ENCODE measurements around the gene GALNT14. TPM values are rescaled to one million over a fixed set of nuclear protein-coding genes. Genes with fewer than 3 reads are reported as not detected.

GALNT14 gene
- total RNA-seq, 1 experiment from 2014 or later: 2.7 TPM

- no peak overlapping the region for H3K4ac ChIP-seq (ENCODE audit: low read depth, low read length)
- H2BK120ac ChIP-seq (ENCODE audit: low read depth, low read length, poor library complexity, severe bottlenecking): no peak overlapping the region
- H2BK12ac ChIP-seq (ENCODE audit: insufficient read length, low read depth, low read length): no peak overlapping the region
- Mint-ChIP-seq H3K9me3 (no peaks in the 10 kb centered on the region), H3K27ac (no peak overlapping the region), H3K4me3 (no peak overlapping the region), H3K36me3 (ENCODE audit: insufficient read depth in 1 of 3, low read depth in 3 of 3) (no peaks in the 10 kb centered on the region), H3K4me1 (peaks cover 4% of the 10 kb centered on the region in 2 experiments), H3K27me3 (ENCODE audit: low read depth) (peaks cover 9% of the 10 kb centered on the region)
- no peak for DNase-seq
- no peak overlapping the region for H2AFZ ChIP-seq (ENCODE audit: low read length)
- no peak overlapping the region for H4K91ac ChIP-seq (ENCODE audit: insufficient read length, low read depth, low read length)
- no peak overlapping the region for H3K14ac ChIP-seq (ENCODE audit: insufficient read depth, low read length)
- no peak overlapping the region for H4K8ac ChIP-seq (replicated peaks; ENCODE audit: insufficient read length, low read depth, low read length)
- no peak overlapping the region for H2BK5ac ChIP-seq (ENCODE audit: insufficient read length, low read length)
- no peak overlapping the region for H2AK5ac ChIP-seq (ENCODE audit: insufficient read length, low read length)
- H2BK15ac ChIP-seq (ENCODE audit: low read depth, low read length): no peak overlapping the region
- no CpG with 5 or more reads among the region's 2 CpGs for WGBS (ENCODE audit: extremely low coverage, insufficient read length, low lambda C conversion rate)
- no peaks in the 10 kb centered on the region for H3K4me1 ChIP-seq (ENCODE audit: insufficient read depth, low read length)
- no peak overlapping the region for H3K18ac ChIP-seq (ENCODE audit: insufficient read length, low read depth, low read length)
- no peak overlapping the region for H4K5ac ChIP-seq (ENCODE audit: insufficient read length, low read depth, low read length)
- H3K56ac ChIP-seq (ENCODE audit: insufficient read length, low read depth, low read length): no peak overlapping the region
- no peaks in the 10 kb centered on the region for H3K9me3 ChIP-seq (ENCODE audit: control insufficient read depth, low read depth, low read length)
- no peak overlapping the region for H3T11ph ChIP-seq (ENCODE audit: low read length)
- no peak overlapping the region for H3K9ac ChIP-seq (ENCODE audit: extremely low read depth, insufficient read length, low read length)
- no peak for TF ChIP-seq CTCF (conservative IDR thresholded peaks at IDR 0.05)
- no peak overlapping the region for H2BK20ac ChIP-seq (ENCODE audit: low read depth, low read length, poor library complexity, severe bottlenecking)
- H3K27me3 ChIP-seq (ENCODE audit: insufficient read depth, low read length): no peaks in the 10 kb centered on the region
- H3K23me2 ChIP-seq (ENCODE audit: insufficient read length, low read depth, low read length, poor library complexity, severe bottlenecking): no peaks in the 10 kb centered on the region
- H3K27ac ChIP-seq (ENCODE audit: insufficient read length, low read depth, low read length): no peak overlapping the region
- no peaks in the 10 kb centered on the region for H4K20me1 ChIP-seq (ENCODE audit: control insufficient read depth, insufficient read depth, insufficient read length)
- no peak overlapping the region for H3K23ac ChIP-seq (ENCODE audit: insufficient read length, low read depth, low read length)
- no peaks in the 10 kb centered on the region for H3K79me1 ChIP-seq (ENCODE audit: insufficient read depth, low read depth, low read length, poor library complexity, severe bottlenecking)
- no peak overlapping the region for H3K4me2 ChIP-seq (ENCODE audit: insufficient read depth, insufficient read length, low read length)
- no peaks in the 10 kb centered on the region for H3K79me2 ChIP-seq (ENCODE audit: insufficient read depth, low read length)
Measured at GRCh38 chr2:31101701-31102100, 36.5 kb downstream of the GALNT14 start.

All from H9 (cell line).